ENCODE data around the gene RPS25.

The RPS25 gene

DNA sequence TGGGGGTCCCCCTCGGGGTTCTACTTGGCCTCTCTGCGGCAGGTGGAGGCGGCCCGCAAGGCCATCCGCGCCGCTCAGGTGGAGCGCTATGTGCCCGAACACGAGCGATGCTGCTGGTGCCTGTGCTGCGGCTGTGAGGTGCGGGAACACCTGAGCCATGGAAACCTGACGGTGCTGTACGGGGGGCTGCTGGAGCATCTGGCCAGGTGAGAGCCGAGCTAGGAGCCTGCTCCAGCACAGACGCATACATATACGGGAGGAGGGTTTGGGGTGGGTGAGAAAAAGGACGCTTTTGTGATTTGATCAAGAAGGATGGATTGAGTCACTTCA lies 19.8 kb downstream of the RPS25 start:
- no CpG with 5 or more reads among the region's 19 CpGs for WGBS, 2 donors (ENCODE audit: extremely low coverage in 2 of 2, insufficient read length in 2 of 2, insufficient replicate concordance in 1 of 2)
- peak overlapping the region; percentile 96 for H2AK5ac ChIP-seq (ENCODE audit: low read depth, low read length)
- peak overlapping the region; percentile 61 for H3K27ac ChIP-seq (replicated peaks; ENCODE audit: low read length)

DNA sequence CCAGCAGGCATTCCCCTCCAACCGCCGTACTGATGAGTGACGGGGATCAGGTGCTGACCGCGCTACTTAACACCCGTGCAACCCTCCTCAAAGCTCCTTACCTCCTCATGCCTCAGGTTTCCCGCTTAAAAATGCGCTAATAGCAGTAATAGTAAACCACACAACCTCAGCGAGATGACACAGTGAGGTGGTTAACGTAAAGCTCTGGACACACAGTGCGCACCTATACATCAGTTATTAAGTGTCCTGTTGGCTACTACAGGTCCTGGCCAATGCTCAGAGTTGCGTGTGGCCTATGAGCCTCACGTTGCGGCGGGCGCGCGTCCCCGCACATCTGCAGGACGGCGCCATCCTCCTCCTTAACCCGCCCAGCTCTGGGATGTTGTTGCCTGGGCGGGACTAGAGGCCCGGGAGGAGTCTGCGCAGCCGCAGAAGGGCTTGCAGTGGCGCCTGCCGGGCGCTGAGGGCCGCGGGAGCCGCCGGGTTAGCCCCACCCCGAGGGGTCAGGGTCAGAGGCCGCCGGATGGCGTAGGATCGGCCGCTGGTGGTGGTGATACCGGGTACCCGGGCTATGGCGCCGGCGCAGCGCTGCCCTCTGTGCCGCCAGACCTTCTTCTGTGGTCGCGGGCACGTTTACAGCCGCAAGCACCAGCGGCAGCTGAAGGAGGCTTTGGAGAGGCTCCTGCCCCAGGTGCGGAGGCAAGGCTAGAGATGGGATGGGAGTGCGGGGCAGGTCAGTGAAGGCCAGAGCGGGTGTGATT lies 20.3 kb downstream of the RPS25 start, which contains the start of gene CENATAC:
Gene CENATAC, plus strand, starts transcription at position 512 of the 761 bp plus-strand sequence. Its CDS starts 60 bp downstream, at position 572.
- H4K8ac ChIP-seq (ENCODE audit: low read depth, low read length) = no peak within 1 kb of the TSS

More for the DNA sequence above, 19.8 kb downstream of the RPS25 start:
- Histone ChIP-seq H4K91ac (ENCODE audit: low read depth, low read length, poor library complexity) (peak overlapping the region; percentile 74), H3K4me2 (ENCODE audit: insufficient read depth, low read length, poor library complexity, severe bottlenecking) (peak overlapping the region; percentile 88), H2BK5ac (ENCODE audit: low read length) (peak overlapping the region; percentile 67), H3K4ac (ENCODE audit: low read length) (peak overlapping the region; percentile 93), H3K27me3 (ENCODE audit: control insufficient read depth in 3 of 3, insufficient read depth in 3 of 3, low read depth in 1 of 3, low read length in 3 of 3) (no peaks in the 10 kb centered on the region), H3K18ac (ENCODE audit: low read length) (peak overlapping the region; percentile 96), H3K4me1 (ENCODE audit: control insufficient read depth in 2 of 2, insufficient read depth in 1 of 2, low read depth in 1 of 2, low read length in 2 of 2) (peaks cover 10 to 11% of the 10 kb centered on the region in 2 donors), H3K9ac (ENCODE audit: low read depth, low read length, poor library complexity) (peak overlapping the region; percentile 99), H3K23ac (ENCODE audit: low read depth, low read length, poor library complexity) (no peak overlapping the region), H3K36me3 (replicated peaks in 1 of 2; ENCODE audit: control insufficient read depth in 2 of 2, insufficient read depth in 2 of 2, low read length in 2 of 2) (peaks cover 10 to 44% of the 10 kb centered on the region in 2 donors), H3K4me3 (ENCODE audit: low read length in 2 of 2) (peak overlapping the region; percentile 82 to 99), H2BK15ac (ENCODE audit: low read length) (peak overlapping the region; percentile 60), H4K8ac (ENCODE audit: low read depth, low read length) (no peak overlapping the region), H2AFZ (ENCODE audit: low read length) (peak overlapping the region; percentile 89), H3K79me1 (ENCODE audit: low read depth, low read length) (peaks cover 4% of the 10 kb centered on the region), H2BK12ac (ENCODE audit: low read length) (no peak overlapping the region), H3K14ac (ENCODE audit: low read length) (peak overlapping the region; percentile 100), H2BK120ac (ENCODE audit: low read depth, low read length) (peak overlapping the region; percentile 88), H3K9me3 (replicated peaks in 1 of 2; ENCODE audit: control insufficient read depth in 2 of 2, insufficient read depth in 1 of 2, low read depth in 1 of 2, low read length in 2 of 2) (peaks cover 2 to 4% of the 10 kb centered on the region in 2 donors)
- DNase-seq (ENCODE audit: low spot score) = no peak

DNA sequence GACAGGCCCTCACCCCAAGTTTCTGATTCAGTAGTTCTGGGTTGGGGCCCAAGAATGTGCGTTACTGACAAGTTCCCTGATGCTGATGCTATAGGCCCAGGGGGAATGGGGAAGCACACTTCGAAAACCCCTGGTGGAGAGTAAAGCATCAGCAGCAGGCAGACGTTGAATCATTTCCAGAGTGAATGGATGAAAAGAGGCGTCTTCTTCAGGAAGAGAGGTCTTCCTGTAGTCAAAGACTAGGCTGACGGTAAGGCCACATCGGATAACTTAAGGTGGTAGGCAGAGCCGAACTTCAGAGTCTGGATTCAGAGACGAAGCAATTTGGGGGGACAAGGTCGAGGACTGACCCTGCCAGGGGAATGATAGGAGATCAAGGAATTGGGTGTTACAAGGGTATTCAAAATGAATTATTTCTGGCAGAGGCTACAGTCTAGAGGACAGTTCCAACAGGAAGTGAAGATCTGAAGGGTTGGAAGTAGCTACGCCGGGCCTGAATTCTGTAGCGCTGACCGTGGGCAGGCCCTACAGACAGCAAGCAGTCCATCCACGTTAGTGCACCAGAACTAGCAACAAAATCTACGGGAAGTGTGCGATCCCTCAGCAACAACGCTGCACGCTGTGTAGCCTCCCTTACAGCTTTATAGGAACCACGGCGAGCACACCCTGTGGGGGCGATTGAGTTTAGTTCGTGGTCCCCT lies 21.1 kb downstream of the RPS25 start:
- Histone ChIP-seq H3K27ac (replicated peaks; ENCODE audit: low read length) (no peak overlapping the region), H2BK120ac (ENCODE audit: low read depth, low read length) (no peak overlapping the region), H3K4me3 (ENCODE audit: low read length in 2 of 2) (peak overlapping the region; percentile 78 to 82), H2BK15ac (ENCODE audit: low read length) (no peak overlapping the region), H3K4me1 (ENCODE audit: control insufficient read depth in 2 of 2, insufficient read depth in 1 of 2, low read depth in 1 of 2, low read length in 2 of 2) (peaks cover 10 to 11% of the 10 kb centered on the region in 2 donors), H2AK5ac (ENCODE audit: low read depth, low read length) (no peak overlapping the region), H3K14ac (ENCODE audit: low read length) (no peak overlapping the region), H2AFZ (ENCODE audit: low read length) (peak overlapping the region; percentile 89), H4K91ac (ENCODE audit: low read depth, low read length, poor library complexity) (no peak overlapping the region), H2BK12ac (ENCODE audit: low read length) (no peak overlapping the region), H3K36me3 (replicated peaks in 1 of 2; ENCODE audit: control insufficient read depth in 2 of 2, insufficient read depth in 2 of 2, low read length in 2 of 2) (peaks cover 5 to 31% of the 10 kb centered on the region in 2 donors), H3K18ac (ENCODE audit: low read length) (peak overlapping the region; percentile 69), H4K8ac (ENCODE audit: low read depth, low read length) (no peak overlapping the region), H3K27me3 (ENCODE audit: control insufficient read depth in 3 of 3, insufficient read depth in 3 of 3, low read depth in 1 of 3, low read length in 3 of 3) (no peaks in the 10 kb centered on the region), H3K4me2 (ENCODE audit: insufficient read depth, low read length, poor library complexity, severe bottlenecking) (peak overlapping the region; percentile 87), H3K4ac (ENCODE audit: low read length) (no peak overlapping the region), H3K79me1 (ENCODE audit: low read depth, low read length) (peaks cover 4% of the 10 kb centered on the region), H3K23ac (ENCODE audit: low read depth, low read length, poor library complexity) (no peak overlapping the region), H3K9ac (ENCODE audit: low read depth, low read length, poor library complexity) (peak overlapping the region; percentile 79), H2BK5ac (ENCODE audit: low read length) (no peak overlapping the region), H3K9me3 (replicated peaks in 1 of 2; ENCODE audit: control insufficient read depth in 2 of 2, insufficient read depth in 1 of 2, low read depth in 1 of 2, low read length in 2 of 2) (peaks cover 2 to 6% of the 10 kb centered on the region in 2 donors)
- no CpG with 5 or more reads among the region's 22 CpGs for WGBS, 2 donors (ENCODE audit: extremely low coverage in 2 of 2, insufficient read length in 2 of 2, insufficient replicate concordance in 1 of 2)
- no peak for DNase-seq (ENCODE audit: low spot score)

More for the DNA sequence above, 20.3 kb downstream of the RPS25 start, which contains the start of gene CENATAC:
- Histone ChIP-seq H3K14ac (ENCODE audit: low read length) (peak within 1 kb of the TSS; percentile 100), H3K4ac (ENCODE audit: low read length) (peak within 1 kb of the TSS; percentile 93), H3K4me2 (ENCODE audit: insufficient read depth, low read length, poor library complexity, severe bottlenecking) (peak within 1 kb of the TSS; percentile 88), H3K27ac (replicated peaks; ENCODE audit: low read length) (peak within 1 kb of the TSS; percentile 61), H2BK5ac (ENCODE audit: low read length) (peak within 1 kb of the TSS; percentile 67), H3K9me3 (replicated peaks in 1 of 2; ENCODE audit: control insufficient read depth in 2 of 2, insufficient read depth in 1 of 2, low read depth in 1 of 2, low read length in 2 of 2) (peaks cover 2 to 5% of the 10 kb centered on the region in 2 donors), H3K27me3 (ENCODE audit: control insufficient read depth in 3 of 3, insufficient read depth in 3 of 3, low read depth in 1 of 3, low read length in 3 of 3) (no peaks in the 10 kb centered on the region), H2BK15ac (ENCODE audit: low read length) (peak within 1 kb of the TSS; percentile 60), H3K36me3 (replicated peaks in 1 of 2; ENCODE audit: control insufficient read depth in 2 of 2, insufficient read depth in 2 of 2, low read length in 2 of 2) (peaks cover 5 to 39% of the 10 kb centered on the region in 2 donors), H2BK120ac (ENCODE audit: low read depth, low read length) (peak within 1 kb of the TSS; percentile 88), H3K18ac (ENCODE audit: low read length) (peak within 1 kb of the TSS; percentile 96), H2AFZ (ENCODE audit: low read length) (peak within 1 kb of the TSS; percentile 89), H3K9ac (ENCODE audit: low read depth, low read length, poor library complexity) (peak within 1 kb of the TSS; percentile 99), H2BK12ac (ENCODE audit: low read length) (no peak within 1 kb of the TSS), H2AK5ac (ENCODE audit: low read depth, low read length) (peak within 1 kb of the TSS; percentile 96), H3K23ac (ENCODE audit: low read depth, low read length, poor library complexity) (no peak within 1 kb of the TSS), H3K79me1 (ENCODE audit: low read depth, low read length) (peaks cover 4% of the 10 kb centered on the region), H3K4me3 (ENCODE audit: low read length in 2 of 2) (peak within 1 kb of the TSS; percentile 82 to 99), H3K4me1 (ENCODE audit: control insufficient read depth in 2 of 2, insufficient read depth in 1 of 2, low read depth in 1 of 2, low read length in 2 of 2) (peaks cover 10 to 11% of the 10 kb centered on the region in 2 donors), H4K91ac (ENCODE audit: low read depth, low read length, poor library complexity) (peak within 1 kb of the TSS; percentile 74)
- WGBS, 2 donors (ENCODE audit: extremely low coverage in 2 of 2, insufficient read length in 2 of 2, insufficient replicate concordance in 1 of 2) = no CpG with 5 or more reads among the region's 54 CpGs
- peak; percentile 94 for DNase-seq (ENCODE audit: low spot score)
